B cell (primary cell): ENCODE data around the gene MCM3AP.

Source experiments
- EZH2 ChIP-seq: IDR thresholded peaks from 2 replicates; pipeline ENCODE4 v1.6.1; 2012; ENCODE audit warnings: borderline replicate concordance, low read depth, mild to moderate bottlenecking, moderate library complexity, low read length; ENCODE audit not compliant: insufficient read depth, poor library complexity, severe bottlenecking
- TF ChIP-seq, protein P1 (sequence below): fragments of 200-600 bp; IDR thresholded peaks from one replicate; pipeline ENCODE4 v1.8.0; 2022; ENCODE audit warnings: antibody characterized with exemption, mild to moderate bottlenecking

DNA sequence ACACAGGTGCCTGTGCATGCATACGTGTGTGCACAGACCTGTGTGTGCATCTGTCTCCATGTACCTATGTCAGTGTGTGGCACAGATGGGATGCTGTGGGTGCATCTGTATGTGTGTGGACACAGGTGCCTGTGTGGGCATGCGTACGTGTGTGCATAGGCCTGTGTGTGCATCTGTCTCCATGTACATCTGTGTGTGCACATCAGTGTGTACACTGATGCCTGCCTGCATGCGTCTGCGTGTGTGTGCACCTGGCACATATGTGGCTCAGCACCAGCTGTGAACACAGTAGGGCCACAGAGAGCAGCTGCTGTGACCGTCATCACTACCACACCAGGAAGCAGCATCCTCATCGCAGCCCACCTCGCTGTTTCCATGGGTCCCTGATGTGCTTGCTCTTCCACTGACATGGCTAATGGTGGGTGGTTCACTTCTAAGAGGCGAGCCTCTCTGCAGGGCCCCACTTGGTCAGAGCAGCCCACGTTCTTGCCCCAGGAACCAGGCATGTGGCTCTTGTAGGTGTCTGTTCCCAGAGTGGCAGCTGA is 91.5 kb downstream of the MCM3AP start:
- no peak for TF ChIP-seq EZH2
- TF ChIP-seq, protein P1, sequence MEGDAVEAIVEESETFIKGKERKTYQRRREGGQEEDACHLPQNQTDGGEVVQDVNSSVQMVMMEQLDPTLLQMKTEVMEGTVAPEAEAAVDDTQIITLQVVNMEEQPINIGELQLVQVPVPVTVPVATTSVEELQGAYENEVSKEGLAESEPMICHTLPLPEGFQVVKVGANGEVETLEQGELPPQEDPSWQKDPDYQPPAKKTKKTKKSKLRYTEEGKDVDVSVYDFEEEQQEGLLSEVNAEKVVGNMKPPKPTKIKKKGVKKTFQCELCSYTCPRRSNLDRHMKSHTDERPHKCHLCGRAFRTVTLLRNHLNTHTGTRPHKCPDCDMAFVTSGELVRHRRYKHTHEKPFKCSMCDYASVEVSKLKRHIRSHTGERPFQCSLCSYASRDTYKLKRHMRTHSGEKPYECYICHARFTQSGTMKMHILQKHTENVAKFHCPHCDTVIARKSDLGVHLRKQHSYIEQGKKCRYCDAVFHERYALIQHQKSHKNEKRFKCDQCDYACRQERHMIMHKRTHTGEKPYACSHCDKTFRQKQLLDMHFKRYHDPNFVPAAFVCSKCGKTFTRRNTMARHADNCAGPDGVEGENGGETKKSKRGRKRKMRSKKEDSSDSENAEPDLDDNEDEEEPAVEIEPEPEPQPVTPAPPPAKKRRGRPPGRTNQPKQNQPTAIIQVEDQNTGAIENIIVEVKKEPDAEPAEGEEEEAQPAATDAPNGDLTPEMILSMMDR: no peak
